ENCODE results near the gene CTU2.

DNA sequence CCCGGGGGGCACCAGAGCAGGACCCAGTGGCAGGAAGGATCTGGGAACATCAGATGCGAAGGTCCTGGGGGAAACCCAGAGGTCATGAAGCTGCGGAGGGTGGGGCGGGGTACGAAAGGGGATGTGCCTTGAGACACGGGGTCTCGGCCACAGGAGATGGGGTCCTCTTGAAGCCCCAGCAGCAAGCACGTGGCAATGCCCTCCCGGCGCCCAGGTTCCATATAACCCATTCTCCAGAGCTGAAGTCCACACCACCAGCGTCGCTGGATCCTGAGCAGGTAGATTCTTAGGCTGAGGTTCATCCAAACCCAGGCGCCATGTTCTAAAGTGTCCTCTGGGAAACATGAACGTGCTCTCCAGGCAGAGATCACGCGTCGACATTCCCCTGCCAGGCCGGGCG, 57.8 kb downstream of the CTU2 start:
- TF ChIP-seq, protein P1, sequence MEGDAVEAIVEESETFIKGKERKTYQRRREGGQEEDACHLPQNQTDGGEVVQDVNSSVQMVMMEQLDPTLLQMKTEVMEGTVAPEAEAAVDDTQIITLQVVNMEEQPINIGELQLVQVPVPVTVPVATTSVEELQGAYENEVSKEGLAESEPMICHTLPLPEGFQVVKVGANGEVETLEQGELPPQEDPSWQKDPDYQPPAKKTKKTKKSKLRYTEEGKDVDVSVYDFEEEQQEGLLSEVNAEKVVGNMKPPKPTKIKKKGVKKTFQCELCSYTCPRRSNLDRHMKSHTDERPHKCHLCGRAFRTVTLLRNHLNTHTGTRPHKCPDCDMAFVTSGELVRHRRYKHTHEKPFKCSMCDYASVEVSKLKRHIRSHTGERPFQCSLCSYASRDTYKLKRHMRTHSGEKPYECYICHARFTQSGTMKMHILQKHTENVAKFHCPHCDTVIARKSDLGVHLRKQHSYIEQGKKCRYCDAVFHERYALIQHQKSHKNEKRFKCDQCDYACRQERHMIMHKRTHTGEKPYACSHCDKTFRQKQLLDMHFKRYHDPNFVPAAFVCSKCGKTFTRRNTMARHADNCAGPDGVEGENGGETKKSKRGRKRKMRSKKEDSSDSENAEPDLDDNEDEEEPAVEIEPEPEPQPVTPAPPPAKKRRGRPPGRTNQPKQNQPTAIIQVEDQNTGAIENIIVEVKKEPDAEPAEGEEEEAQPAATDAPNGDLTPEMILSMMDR (IDR thresholded peaks at IDR 0.05; ENCODE audit: low read length), result no peak
- TF ChIP-seq EZH2 (IDR thresholded peaks at IDR 0.05; ENCODE audit: borderline replicate concordance, low read length), result no peak
